ENCODE data around the gene PRDM16.

Gene PRDM16

DNA sequence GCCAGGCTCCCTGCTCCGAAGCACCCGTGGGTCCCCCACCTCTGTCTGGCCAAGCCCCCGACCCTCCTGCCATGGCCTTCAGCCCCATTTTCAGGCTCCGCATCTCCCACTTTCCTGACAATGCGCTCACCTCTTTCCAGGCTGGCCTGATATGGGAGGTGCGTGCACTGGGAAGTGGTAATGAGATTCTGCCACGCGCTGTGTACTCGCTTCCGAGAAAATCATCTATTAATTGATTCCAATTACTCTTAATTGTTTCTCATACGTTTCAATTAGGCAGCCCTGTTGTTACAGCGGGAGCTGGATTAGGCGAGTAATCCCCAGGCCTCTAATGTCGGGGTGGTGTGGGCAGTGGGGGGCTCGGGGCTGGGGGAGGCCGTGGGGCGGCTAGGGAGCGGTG lies 263.0 kb downstream of the PRDM16 start:
- TF ChIP-seq ZNF76 (tag by site-specific recombination; IDR thresholded peaks at IDR 0.05; ENCODE audit: borderline replicate concordance, low read depth): no peak
- no peak for TF ChIP-seq ZNF350 (tag by site-specific recombination; IDR thresholded peaks at IDR 0.05)
- TF ChIP-seq EGR2 (tag by site-specific recombination; IDR thresholded peaks at IDR 0.05; ENCODE audit: low read depth): no peak
- no peak for TF ChIP-seq ZNF626 (tag by site-specific recombination; IDR thresholded peaks at IDR 0.05)
- no peak for TF ChIP-seq BCL11A (tag by site-specific recombination; IDR thresholded peaks at IDR 0.05; ENCODE audit: low read depth)
- TF ChIP-seq ZFP69B (tag by site-specific recombination; IDR thresholded peaks at IDR 0.05): no peak
- TF ChIP-seq ZFP37 (tag by site-specific recombination; IDR thresholded peaks at IDR 0.05): no peak
- no peak for TF ChIP-seq HOXC10 (CRISPR knock-in tag; IDR thresholded peaks at IDR 0.05)
- no peak for TF ChIP-seq MZF1 (tag by site-specific recombination; IDR thresholded peaks at IDR 0.05; ENCODE audit: borderline replicate concordance)
- TF ChIP-seq ZNF133 (tag by site-specific recombination; IDR thresholded peaks at IDR 0.05): no peak
- Histone ChIP-seq H3K9me3 (ENCODE audit: control insufficient read depth, insufficient read depth, low read depth, low read length) (no peaks in the 10 kb centered on the region), H3K4me1 (ENCODE audit: control insufficient read depth, insufficient read depth, low read length) (peaks cover 9% of the 10 kb centered on the region), H3K4me3 (ENCODE audit: low read depth, low read length) (no peak overlapping the region), H3K27ac (ENCODE audit: extremely low read depth, low read depth, low read length) (no peak overlapping the region), H3K36me3 (ENCODE audit: control insufficient read depth in 2 of 2, insufficient read depth in 1 of 2, low read length in 2 of 2) (no peaks in the 10 kb centered on the region)
- ChIA-PET CTCF (no interaction called here), POLR2A (no interaction called here)

- no peaks in the 10 kb centered on the region for H3K36me3 ChIP-seq (ENCODE audit: control insufficient read depth in 2 of 2, insufficient read depth in 1 of 2, low read length in 2 of 2)
- ChIA-PET CTCF (no interaction called here), POLR2A (no interaction called here)
- TF ChIP-seq ZNF747 (tag by site-specific recombination; IDR thresholded peaks at IDR 0.05): no peak
- no peak for TF ChIP-seq BCL11B (tag by site-specific recombination; IDR thresholded peaks at IDR 0.05; ENCODE audit: low read depth)
- TF ChIP-seq, protein P1, sequence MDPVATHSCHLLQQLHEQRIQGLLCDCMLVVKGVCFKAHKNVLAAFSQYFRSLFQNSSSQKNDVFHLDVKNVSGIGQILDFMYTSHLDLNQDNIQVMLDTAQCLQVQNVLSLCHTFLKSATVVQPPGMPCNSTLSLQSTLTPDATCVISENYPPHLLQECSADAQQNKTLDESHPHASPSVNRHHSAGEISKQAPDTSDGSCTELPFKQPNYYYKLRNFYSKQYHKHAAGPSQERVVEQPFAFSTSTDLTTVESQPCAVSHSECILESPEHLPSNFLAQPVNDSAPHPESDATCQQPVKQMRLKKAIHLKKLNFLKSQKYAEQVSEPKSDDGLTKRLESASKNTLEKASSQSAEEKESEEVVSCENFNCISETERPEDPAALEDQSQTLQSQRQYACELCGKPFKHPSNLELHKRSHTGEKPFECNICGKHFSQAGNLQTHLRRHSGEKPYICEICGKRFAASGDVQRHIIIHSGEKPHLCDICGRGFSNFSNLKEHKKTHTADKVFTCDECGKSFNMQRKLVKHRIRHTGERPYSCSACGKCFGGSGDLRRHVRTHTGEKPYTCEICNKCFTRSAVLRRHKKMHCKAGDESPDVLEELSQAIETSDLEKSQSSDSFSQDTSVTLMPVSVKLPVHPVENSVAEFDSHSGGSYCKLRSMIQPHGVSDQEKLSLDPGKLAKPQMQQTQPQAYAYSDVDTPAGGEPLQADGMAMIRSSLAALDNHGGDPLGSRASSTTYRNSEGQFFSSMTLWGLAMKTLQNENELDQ (tag by site-specific recombination; IDR thresholded peaks at IDR 0.05; ENCODE audit: low read depth): no peak
- TF ChIP-seq ZBTB1 (tag by site-specific recombination; IDR thresholded peaks at IDR 0.05): no peak
- TF ChIP-seq KLF10 (tag by site-specific recombination; IDR thresholded peaks at IDR 0.05): no peak
- TF ChIP-seq ZBTB44 (tag by site-specific recombination; IDR thresholded peaks at IDR 0.05): no peak
- TF ChIP-seq ZNF335 (tag by site-specific recombination; conservative IDR thresholded peaks at IDR 0.05): no peak
- TF ChIP-seq ZNF394 (tag by site-specific recombination; IDR thresholded peaks at IDR 0.05; ENCODE audit: borderline replicate concordance): no peak
- TF ChIP-seq ZNF280D (tag by site-specific recombination; IDR thresholded peaks at IDR 0.05): no peak
- no peak for TF ChIP-seq ZNF148 (tag by site-specific recombination; IDR thresholded peaks at IDR 0.05; ENCODE audit: borderline replicate concordance)
- H3K4me3 ChIP-seq (ENCODE audit: low read depth, low read length): no peak overlapping the region
- peaks cover 9% of the 10 kb centered on the region for H3K4me1 ChIP-seq (ENCODE audit: control insufficient read depth, insufficient read depth, low read length)
- no peak overlapping the region for H3K27ac ChIP-seq (ENCODE audit: extremely low read depth, low read depth, low read length)
- no peaks in the 10 kb centered on the region for H3K9me3 ChIP-seq (ENCODE audit: control insufficient read depth, insufficient read depth, low read depth, low read length)
Measured at GRCh38 chr1:3332662-3333061, 263.7 kb downstream of the PRDM16 start.
